Forelimb muscle (tissue), 1 donor: ENCODE data around the gene RXFP2. TPM values are rescaled to one million over a fixed set of nuclear protein-coding genes. Genes with fewer than 3 reads are reported as not detected.

ENCODE experiments used
- DNase-seq: peaks from one replicate; pipeline ENCODE4 v3.0.0-alpha.2; 2013; ENCODE audit warnings: low read depth
- polyA plus RNA-seq: library from polyadenylated mRNA; unstranded; fragments of 120-200 nt; gene quantifications from one replicate; pipeline ENCODE4 v1.2.1, GENCODE V29; 2013; ENCODE audit not compliant: insufficient read length

Gene RXFP2
- polyA plus RNA-seq, 1 donor = 0.05 TPM

- DNase-seq = no peak
Measured at GRCh38 chr13:31767175-31767900, 28.0 kb downstream of the RXFP2 start.

- no peak for DNase-seq
Measured at GRCh38 chr13:31768351-31768750, 29.0 kb downstream of the RXFP2 start.

GRCh38 chr13:31769575-31769974, 30.2 kb downstream of the RXFP2 start:
- no peak for DNase-seq

GRCh38 chr13:31772231-31772630, 32.9 kb downstream of the RXFP2 start:
- DNase-seq = no peak

- no peak for DNase-seq
Measured at GRCh38 chr13:31773538-31773937, 34.2 kb downstream of the RXFP2 start.

- DNase-seq = no peak
Measured at GRCh38 chr13:31774186-31774750, 34.9 kb downstream of the RXFP2 start.

GRCh38 chr13:31775148-31775547, 35.8 kb downstream of the RXFP2 start:
- DNase-seq = no peak

- peak; percentile 75 for DNase-seq
Measured at GRCh38 chr13:31775686-31776085, 36.4 kb downstream of the RXFP2 start.

- no peak for DNase-seq
Measured at GRCh38 chr13:31781064-31781463, 41.7 kb downstream of the RXFP2 start.

GRCh38 chr13:31786011-31786410, 46.7 kb downstream of the RXFP2 start:
- DNase-seq = no peak

GRCh38 chr13:31790992-31791391, 51.7 kb downstream of the RXFP2 start:
- no peak for DNase-seq

GRCh38 chr13:31793246-31793645, 53.9 kb downstream of the RXFP2 start:
- no peak for DNase-seq

GRCh38 chr13:31794452-31794851, 55.1 kb downstream of the RXFP2 start:
- DNase-seq = no peak

- no peak for DNase-seq
Measured at GRCh38 chr13:31797154-31797775, 57.9 kb downstream of the RXFP2 start.

- no peak for DNase-seq
Measured at GRCh38 chr13:31798189-31798588, 58.9 kb downstream of the RXFP2 start.

GRCh38 chr13:31801088-31801487, 61.8 kb downstream of the RXFP2 start:
- DNase-seq = no peak

GRCh38 chr13:31803311-31803710, 64.0 kb downstream of the RXFP2 start:
- DNase-seq = no peak

- DNase-seq = no peak
Measured at GRCh38 chr13:31805841-31806240, 66.5 kb downstream of the RXFP2 start.

- DNase-seq = no peak
Measured at GRCh38 chr13:31807090-31807541, 67.8 kb downstream of the RXFP2 start.

- DNase-seq = no peak
Measured at GRCh38 chr13:31814536-31814935, 75.2 kb downstream of the RXFP2 start.

GRCh38 chr13:31815361-31816144, 76.2 kb downstream of the RXFP2 start:
- no peak for DNase-seq

GRCh38 chr13:31818236-31818635, 78.9 kb downstream of the RXFP2 start:
- no peak for DNase-seq
